ENCODE measurements around the gene PDXK.

- no peak for TF ChIP-seq CTCF (IDR thresholded peaks at IDR 0.05)
- no peak for TF ChIP-seq POLR2A (IDR thresholded peaks at IDR 0.05)
- no peak for TF ChIP-seq POLR2AphosphoS5 (IDR thresholded peaks at IDR 0.05)
- no peak for TF ChIP-seq EP300 (IDR thresholded peaks at IDR 0.05)
These were observed 42.5 kb upstream of the PDXK start for GRCh38 chr21:43676391-43676790.

Data from sigmoid colon (tissue), 4 donors.